Fibroblast of skin of right quadriceps (primary cell): ENCODE data around the gene ZNF804A.

Experiments
- DNase-seq: peaks from one replicate; pipeline ENCODE4 v3.0.0-alpha.2; 2013

The ZNF804A gene

DNA sequence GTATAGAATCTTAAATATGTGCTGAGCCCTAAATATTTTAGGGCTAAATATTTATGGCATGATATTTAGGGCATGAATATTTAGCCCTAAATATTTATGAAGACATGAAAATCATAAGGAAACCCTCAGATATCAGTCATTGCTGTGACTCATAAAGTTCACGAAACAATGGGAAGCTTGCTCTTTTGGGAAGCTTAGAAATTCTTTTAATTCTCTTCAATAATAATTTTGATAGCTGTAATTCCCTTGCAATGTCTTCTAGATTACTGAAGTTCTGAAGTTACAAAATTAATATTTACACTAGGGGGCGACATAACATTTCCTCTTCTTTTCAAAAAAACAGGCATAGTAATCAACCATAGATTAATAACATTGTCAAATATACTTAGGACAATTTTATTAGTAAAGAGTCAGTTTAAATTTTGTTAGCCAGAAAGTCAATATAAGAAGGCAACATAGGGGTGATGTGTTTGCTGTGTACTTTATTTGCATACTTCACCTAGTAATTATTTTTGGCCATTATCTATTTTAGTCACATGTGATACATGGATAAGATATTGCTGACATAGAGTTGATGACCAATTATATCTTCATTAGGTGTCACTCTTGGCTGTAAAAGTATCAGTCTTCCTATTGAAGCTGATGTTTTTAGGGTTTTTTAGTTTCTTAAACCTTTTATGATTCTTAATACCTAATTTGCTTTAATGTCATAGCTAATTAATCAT, 13.2 kb downstream of the ZNF804A start:
- peak; percentile 44 for DNase-seq

DNA sequence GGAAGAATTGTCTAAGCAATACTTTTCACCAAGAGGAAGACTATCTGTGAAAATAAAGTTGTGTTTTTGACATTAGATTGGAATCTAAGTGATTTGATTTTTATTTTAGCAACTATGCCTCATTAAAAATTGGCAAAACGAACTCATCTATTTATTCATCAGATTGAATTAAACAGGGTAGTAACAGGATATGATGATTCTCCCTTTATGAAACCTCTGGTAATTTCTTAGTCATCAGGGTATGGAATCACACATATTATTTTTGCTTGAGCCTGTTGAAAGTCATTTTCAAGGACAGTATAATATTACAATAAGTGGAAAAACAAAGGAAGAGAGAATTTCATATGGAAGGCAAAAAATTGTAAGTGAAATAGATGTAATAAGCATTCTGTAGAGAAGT, 22.0 kb downstream of the ZNF804A start:
- DNase-seq, result no peak

DNA sequence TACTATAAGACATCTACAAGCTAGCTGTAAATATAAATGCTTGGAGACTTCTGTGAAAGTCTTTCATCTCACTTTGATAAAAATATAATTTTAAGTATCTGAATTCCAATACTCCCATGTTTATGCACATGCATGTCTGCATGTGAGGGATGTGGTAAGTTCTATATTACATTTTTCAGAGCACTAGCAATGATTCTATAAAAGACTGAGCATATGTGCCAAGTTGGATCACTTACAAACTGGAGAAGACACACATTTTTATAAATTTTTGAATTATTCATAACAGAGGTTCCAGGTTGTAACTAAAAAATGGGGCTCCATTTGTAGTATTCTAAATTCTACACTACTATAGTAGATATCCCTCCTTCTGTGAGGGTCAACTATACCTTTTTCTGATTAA, 26.0 kb downstream of the ZNF804A start:
- no peak for DNase-seq

DNA sequence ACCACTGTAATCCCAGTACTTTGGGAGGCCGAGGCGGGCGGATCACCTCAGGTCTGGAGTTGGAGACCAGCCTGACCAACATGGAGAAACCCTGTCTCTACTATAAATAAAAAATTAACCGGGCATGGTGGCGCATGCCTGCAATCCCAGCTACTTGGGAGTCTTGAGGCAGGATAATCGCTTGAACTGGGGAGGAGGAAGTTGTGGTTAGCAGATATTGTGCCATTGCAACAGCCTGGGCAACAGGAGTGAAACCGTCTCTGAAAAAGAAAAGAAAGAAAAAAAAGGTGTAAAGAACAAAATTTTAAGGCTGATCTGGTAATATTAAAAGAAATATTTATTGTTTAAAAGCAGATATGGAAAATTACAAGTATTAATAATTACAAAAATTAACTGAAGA, 29.7 kb downstream of the ZNF804A start:
- no peak for DNase-seq

DNA sequence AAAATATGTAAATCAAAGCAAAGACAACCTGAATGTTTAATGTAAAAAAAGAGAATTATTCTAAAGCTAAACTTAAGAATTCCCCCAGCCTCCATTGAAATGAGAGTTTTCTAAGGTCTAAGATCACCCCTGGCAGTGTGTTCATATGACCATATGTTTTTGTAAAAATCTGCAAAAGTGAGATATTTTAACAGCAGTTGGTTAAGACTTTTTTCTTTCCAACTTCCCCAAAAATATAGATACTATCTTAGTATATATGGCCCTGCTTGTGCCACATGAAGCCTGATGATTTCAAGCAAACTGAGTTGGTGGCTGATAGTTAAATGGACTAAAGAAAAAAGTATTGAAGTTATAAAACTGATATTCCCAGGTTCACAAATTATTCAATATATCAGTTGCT, 35.4 kb downstream of the ZNF804A start:
- DNase-seq, result no peak

DNA sequence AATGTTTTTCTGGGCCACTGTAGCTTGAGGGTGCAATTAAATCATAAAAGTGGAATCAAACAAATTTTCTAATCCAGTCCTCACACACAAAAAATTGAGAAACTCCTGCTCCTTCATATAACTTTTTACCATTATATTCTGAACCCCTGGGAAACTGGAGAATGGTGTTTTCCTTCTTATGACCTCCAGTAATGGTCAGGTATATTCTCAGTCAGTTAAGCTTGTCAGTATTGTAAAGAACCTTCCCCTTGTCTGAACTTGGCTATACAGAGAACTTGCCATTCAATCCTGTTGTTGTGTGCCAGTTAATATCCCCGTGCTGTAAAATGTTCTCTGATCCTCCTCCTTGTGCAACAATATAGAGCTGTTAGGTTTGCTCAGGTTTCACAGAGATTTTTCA, 39.5 kb downstream of the ZNF804A start:
- DNase-seq, result no peak

DNA sequence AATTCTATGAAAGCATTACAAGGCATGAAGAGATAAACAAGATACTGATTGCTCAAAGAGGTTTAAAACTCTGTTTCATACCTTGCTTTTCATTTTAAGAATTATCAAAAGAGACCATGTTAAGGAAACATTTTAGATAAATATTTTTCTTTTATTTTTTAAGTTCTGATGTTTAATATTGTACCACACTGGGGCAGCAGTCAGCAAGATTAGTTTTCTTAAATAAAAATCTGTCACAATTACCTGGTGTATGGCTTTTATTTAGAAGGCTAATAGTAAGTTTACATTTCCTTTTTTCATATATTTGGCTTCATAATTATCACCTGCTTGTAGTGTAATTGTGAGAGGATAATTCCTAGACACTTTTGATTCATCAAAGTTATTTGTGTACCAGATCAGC, 46.4 kb downstream of the ZNF804A start:
- no peak for DNase-seq

DNA sequence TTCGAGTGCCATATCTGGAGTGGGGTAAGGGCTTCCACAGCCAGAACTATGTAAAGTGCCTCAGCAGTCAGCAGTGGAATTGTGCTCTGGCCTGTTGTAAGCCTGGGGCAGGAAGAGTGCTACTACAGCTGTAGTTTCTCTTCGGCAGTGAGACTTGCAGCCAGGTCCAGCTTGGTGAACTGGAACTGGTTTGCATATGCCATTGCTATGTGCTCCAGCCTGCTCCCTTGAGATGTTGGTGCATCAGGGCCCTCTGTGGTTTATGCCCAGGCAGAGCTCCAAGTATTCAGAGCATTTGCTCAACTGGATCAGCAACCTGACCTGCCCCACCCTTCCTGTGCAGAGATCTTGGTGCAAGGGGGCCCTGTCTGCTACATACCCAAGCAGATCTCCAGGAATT, 47.8 kb downstream of the ZNF804A start:
- peak; percentile 34 for DNase-seq

DNA sequence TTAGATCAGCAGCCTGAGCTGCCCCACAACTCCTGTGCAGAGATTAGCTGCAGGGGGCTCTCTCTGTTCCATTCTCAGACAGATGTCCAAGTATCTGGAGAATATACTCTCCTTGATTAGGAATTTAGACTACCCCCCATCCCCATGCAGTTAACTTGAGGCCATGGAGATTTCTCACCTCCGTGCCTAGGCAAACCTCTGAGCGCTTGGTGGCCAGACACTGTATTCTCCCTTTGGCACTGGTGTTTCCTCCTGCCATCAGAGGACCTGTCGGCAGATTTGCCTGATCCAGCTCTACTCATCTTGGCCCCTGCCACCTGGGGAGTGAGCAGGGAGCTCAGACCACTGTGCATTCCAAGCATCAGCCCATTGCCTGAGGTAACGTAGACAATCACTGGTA, 48.3 kb downstream of the ZNF804A start:
- no peak for DNase-seq

DNA sequence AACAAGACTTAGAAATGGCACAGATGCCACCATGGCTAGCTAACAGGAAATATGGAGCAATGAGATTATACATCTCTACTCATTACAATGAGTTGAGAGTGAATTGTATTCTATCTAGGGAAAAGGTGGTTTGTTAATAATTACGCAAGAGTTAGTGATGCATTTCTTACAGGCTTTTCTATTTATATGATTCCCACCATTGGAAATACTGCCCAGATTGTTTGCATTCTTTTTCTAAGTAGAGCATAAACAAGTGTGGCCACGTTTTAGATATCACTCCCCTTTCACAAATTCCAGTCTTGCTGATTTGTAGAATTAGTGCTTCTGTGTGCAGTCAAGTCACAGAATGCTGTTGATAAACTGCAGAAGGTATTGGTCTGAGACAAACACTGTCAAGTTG, 56.6 kb downstream of the ZNF804A start:
- peak; percentile 71 for DNase-seq

DNA sequence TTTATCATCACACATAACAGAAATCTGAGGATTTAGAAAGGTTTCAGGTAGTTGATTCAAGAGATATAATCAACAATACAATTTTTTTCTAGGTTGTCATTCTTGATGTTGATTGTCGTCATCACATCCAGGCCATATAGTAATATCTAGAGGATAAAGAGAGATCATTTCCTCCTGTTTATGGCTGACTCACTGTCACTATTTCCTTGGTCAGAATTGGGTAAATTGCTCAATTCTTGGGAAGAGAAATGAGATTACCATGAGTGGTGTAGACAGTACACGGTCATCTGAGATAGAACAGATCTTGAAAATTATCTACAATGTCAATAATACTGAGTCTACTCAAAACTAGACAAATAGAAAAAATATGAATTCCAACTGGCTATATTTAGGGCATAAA, 78.8 kb downstream of the ZNF804A start:
- DNase-seq, result no peak

DNA sequence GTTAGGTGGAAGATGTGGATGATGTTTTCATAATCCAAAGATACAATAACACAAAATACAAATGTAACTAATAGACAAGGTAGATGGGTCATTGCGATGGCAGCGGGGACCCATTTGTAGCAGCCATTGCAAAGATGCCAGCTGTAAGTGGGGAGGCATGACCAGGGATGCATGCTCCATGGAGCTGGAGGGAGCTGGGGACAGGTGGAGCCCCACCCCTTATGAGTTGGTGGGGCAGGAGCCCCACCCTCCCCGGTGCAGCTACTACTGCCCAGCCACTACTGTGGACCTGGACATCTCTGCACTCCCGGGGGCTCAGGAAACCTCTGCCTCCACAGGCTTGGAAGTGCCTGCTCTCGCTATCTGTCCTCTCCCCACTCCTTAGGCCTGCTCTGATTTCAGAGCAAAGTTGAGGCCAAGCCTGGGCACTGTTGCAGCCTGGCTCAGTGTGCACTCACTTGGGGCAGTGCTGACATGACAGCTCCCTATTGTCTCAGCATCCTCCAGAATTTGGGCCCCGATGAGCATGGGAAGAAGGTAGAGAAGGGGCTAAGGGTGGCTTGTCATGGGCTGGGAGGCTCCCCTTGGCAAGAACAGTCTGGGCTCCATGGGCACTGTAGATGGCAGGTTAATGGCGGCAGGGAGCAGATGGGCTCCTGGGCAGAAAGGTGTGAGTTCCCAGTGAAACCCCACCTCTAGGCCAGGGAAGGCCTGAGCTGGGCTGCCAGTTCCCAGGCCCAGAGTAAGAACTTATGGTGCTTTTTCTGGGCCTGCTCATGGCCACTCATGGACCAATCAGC, 81.1 kb downstream of the ZNF804A start:
- no peak for DNase-seq

DNA sequence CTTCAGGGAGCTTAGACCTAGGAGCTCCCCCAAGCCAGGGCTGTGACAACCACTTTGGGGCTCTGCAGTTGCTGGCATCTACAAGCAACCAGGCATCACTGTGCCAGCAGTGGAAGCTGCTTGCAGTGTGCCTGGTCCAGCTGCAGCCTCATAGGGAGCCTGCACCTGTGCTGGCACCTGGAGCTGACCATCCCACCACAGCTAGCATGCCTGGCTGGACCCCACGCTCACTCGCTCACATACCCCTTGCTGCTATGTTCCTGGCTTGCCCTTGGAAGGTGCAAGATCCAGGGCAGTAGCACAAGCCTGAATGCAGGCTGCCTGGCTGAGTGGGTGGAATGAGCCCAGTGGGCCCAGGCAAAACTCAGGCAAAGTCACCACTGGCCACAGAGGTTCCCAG, 82.5 kb downstream of the ZNF804A start:
- no peak for DNase-seq

DNA sequence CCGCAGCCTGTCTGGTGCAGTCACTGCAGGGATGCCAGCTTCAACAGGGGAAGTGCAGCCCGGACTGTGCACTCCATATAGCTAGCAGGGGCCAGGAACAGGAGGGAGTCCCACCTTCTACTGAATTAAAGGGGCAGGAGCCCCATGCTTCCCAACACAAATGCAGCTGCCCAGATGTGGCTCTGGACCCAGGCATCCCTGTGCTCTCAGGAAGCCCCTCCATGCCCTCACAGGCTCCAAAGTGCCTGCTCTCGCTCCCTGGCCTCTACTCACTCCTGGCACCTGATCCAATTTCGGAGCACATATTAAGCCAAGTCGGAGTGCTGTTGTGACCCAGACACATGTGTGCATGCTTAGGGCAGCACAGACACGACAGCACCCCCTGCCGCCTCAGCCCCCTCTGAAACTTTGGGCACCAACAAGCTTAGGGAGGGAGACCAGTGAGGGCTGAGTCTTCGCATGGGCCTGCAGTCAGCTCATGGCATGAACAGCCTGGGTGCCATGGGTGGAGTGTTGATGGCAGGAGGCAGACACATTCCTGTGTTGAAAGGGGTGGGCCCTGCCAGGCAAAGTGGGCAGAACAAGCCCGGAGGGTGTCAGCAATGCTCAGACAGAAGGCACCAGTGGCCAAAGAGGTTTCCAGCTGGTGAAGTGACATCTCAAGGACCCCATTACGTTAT, 83.5 kb downstream of the ZNF804A start:
- no peak for DNase-seq

DNA sequence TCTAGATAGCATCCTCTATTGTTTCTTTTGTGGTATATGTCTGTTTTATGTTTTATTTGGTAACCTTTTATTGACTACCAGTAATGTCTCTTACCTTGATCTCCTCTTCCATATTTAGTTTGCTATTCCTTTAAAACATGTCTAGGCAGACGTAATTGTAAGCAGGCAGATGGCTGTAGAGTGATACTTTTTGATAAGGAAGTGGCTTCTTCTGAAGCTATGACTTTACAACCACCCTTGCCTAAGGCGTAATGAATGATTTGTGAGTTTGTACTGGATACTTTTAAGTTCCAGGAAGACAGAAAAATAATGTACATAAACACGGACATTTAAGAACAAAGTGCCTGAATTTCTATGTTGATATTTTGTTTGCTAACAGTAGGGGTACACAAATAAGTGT, 85.6 kb downstream of the ZNF804A start:
- no peak for DNase-seq

DNA sequence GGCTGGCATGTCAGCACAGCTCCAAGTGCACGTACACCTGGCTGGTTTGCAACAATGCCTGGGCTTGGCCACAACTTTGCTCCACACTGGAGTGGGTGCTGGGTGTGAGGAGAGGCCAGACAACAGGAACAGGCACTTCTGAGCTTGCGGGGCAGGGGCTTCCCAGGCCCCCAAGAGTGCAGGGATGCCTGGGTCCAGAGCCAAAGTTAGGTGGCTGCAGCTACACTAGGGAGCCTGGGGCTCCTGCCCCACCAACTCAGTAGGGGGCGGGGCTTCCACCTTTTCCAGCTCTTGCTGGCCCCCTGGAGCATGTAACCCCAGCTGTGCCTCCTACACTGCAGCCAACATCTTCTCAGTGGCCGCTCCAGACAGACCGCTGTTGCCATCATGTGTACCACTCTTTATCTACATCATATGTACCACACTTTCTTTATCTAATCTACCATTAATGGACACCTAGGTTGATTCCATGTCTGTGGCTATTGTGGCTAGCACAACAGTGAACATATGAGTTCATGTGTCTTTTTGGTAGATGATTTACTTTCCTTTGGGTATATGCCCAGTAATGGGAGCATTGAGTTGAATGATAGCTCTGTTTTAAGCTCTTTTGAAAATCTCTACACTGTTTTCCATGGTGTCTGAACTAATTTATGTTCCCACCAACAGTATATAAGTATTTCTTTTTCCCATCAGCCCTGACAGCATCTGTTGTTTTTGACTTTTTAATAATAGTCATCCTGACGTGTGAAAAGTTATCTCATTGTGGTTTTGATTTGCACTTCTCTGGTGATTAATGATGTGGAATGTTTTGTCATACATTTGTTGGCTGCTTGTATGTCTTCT, 87.9 kb downstream of the ZNF804A start:
- peak; percentile 24 for DNase-seq

DNA sequence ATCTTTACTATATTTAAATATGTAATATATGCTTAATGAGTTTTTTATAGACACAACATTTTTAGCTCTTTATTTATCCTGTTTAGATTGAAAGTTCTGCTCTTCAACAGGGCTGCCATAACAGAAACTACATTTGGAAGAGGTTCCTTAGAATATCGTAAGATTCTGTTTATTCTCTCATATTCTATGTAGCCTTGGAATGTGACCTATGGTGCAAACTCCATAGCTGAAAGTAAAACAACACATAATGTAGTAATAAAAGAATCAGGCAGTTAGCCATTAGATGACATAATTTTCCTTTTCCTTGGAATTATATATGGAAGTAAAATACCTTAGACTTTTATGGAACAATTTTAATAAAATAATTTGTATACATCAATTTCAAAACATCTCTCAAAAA, 91.3 kb downstream of the ZNF804A start:
- peak; percentile 24 for DNase-seq

DNA sequence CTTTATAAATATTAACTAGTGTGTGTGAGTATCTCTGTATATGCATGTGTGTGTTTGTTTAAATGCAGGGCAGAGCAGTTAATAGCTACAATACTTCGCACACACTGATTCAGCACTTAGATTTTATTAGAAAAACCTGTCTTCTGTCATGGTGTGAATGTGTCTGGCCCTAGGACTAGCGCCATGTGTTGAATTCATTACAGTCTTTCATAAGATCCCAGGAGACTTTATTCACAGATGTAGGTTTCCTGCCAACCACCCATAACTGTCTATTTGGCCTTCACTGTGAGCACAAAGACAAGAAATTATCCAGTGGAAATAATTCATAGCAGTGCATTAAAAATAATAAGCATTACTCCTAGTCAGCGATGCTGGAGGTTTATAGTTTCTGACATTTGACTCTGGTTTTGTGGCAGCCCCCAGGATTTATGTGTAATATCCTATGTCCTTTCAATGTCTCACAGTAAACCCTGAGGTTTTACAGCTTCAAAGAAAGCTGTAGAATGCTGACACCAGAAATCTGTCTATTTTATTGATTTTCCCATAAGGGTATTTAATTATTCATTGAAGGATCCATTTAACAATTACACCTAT, 93.9 kb downstream of the ZNF804A start:
- DNase-seq, result peak; percentile 74

DNA sequence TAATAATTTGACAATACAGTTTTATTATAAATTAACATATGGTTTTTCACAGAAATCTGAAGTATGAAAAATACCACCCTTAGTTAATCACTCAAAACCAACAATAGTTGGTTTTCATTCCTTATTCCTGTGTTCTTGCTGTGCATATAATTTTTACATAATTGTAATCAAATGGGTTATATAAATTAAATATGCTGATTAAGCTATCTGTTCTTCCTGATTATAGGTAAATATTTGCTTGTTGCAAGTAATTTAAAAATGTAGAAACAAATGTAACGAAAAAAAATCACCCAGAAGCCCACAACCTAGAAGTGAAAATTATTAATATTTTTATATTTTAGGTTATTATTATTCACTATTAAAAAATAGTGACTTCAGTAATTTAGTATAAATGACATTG, 98.3 kb downstream of the ZNF804A start:
- no peak for DNase-seq

DNA sequence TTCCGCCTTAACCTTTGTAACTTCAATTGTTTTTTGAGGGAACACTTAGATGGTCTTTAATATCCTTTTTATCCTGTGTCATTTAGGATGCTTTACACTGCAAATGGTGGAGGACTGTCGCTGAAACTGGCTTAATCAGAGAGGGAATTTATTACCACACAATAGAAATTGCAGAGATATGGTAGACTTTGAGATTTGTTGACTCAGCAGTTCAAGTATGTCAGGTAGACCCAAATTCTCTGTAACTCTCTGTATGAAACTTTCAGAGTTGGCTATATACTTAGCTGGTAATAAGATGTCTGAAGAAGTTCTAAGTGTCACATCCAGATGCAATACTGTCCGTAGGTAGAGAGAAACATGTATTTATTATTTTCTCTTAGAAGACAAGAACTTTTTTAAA, 100.1 kb downstream of the ZNF804A start:
- DNase-seq, result no peak

DNA sequence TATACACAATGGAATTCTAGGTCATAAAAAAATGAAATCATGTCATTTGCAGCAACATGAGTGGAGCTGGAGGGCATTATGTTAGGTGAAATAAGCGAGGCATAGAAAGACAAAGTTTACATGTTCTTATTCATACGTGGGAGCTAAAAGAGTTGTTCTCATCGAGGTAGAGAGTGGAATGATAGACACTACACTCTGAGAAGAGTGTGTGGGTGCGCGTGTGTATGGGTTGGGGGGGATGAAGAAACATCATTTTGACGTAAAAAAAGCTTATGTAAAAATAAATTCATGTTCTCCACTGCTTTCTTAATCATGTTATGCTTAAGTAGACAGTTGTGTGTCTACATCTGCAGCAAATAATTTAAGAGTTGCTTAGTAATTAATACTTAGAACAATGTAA, 123.6 kb downstream of the ZNF804A start:
- DNase-seq, result no peak

DNA sequence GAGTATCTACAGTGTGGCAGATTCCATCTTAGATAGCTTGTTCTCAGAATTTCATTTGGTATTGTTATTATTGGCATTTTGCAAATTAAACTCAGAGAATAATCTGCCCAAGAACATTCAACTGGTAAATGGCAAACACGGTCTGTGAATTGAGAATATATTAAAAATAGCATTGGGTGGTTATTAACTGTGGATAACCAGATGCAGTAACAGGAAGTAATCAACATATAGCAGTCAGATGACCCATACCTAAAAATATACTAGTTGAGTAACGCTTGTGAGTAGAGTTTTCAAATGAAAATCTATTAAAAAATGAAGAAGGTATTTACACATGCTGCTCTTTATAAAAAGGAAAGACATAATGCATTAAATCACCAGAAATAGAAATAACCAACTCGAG, 129.5 kb downstream of the ZNF804A start:
- DNase-seq, result no peak

DNA sequence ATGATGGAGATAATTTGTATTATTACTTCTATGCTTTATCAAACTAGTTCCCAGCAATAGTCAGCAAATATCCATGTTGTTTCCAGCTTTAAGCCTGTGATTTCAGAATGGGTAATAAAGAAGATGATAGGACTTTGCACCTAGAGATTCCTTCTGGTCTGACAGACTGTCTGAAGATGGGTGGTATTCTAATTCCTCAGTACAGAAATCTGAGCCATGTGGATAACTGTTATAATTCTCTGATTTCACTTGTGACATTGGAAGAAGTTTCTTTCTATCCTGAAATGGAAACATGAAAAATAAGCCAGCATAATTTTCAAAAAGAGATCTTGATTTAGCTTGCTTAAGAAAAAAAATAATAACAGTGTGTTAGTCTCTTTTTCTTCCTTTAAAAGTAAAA, 130.1 kb downstream of the ZNF804A start:
- DNase-seq, result no peak
